SK-N-MC (cell line): ENCODE results near the gene KLK2.

Source experiments
- DNase-seq: peaks from one replicate; pipeline ENCODE4 v3.0.0-alpha.2; 2011; ENCODE audit warnings: low read depth, low spot score
- H3K27ac ChIP-seq: fragments of 200-600 bp; sonication (generic); 2 replicates; pipeline ENCODE4 v1.5.1; 2016; ENCODE audit warnings: mixed run types
- H3K36me3 ChIP-seq: fragments of 200-600 bp; sonication (generic); 2 replicates; pipeline ENCODE4 v1.6.1; 2017; ENCODE audit warnings: antibody characterized with exemption, low read length, mixed read lengths; ENCODE audit not compliant: insufficient read depth
- H3K4me3 ChIP-seq: fragments of 200-600 bp; sonication (generic); 2 replicates; pipeline ENCODE4 v1.5.1; 2016
- H3K9ac ChIP-seq: fragments of 200-600 bp; sonication (generic); 2 replicates; pipeline ENCODE4 v1.8.0; 2017; ENCODE audit warnings: mixed run types, mixed read lengths; ENCODE audit not compliant: insufficient read length
- H3K9me3 ChIP-seq: fragments of 200-600 bp; sonication (generic); 2 replicates; pipeline ENCODE4 v1.6.1; 2017; ENCODE audit warnings: low read depth, mild to moderate bottlenecking, antibody characterized with exemption, low read length, moderate library complexity, mixed read lengths
- EZH2 ChIP-seq: fragments of 200-600 bp; sonication (generic); IDR thresholded peaks from one replicate; pipeline ENCODE4 v1.6.1; 2017; ENCODE audit warnings: antibody characterized with exemption
- FOXP2 ChIP-seq: optimal IDR thresholded peaks from 2 replicates; pipeline ENCODE3; 2011; ENCODE audit warnings: mild to moderate bottlenecking, moderate library complexity; ENCODE audit not compliant: insufficient read depth; ENCODE audit errors: extremely low read length, control extremely low read depth
- POLR2AphosphoS5 ChIP-seq: IDR thresholded peaks from 2 replicates; pipeline ENCODE4 v1.6.1; 2012; ENCODE audit warnings: mild to moderate bottlenecking, low read depth, low read length, borderline replicate concordance

KLK2 gene

GRCh38 chr19:50842130-50842529 is 31.1 kb upstream of the KLK2 start:
- Histone ChIP-seq H3K4me3 (no peak overlapping the region), H3K36me3 (no peaks in the 10 kb centered on the region), H3K9ac (no peak overlapping the region), H3K9me3 (no peaks in the 10 kb centered on the region), H3K27ac (no peak overlapping the region)
- no peak for TF ChIP-seq EZH2
- no peak for TF ChIP-seq FOXP2
- TF ChIP-seq POLR2AphosphoS5 = no peak
- no peak for DNase-seq

- DNase-seq = no peak
- Histone ChIP-seq H3K9me3 (no peaks in the 10 kb centered on the region), H3K4me3 (no peak overlapping the region), H3K9ac (no peak overlapping the region), H3K27ac (no peak overlapping the region), H3K36me3 (no peaks in the 10 kb centered on the region)
- TF ChIP-seq EZH2 = no peak
These were observed 30.0 kb upstream of the KLK2 start for GRCh38 chr19:50843205-50843604.

GRCh38 chr19:50843701-50844221 is 29.5 kb upstream of the KLK2 start:
- Histone ChIP-seq H3K9ac (no peak overlapping the region), H3K9me3 (no peaks in the 10 kb centered on the region), H3K36me3 (no peaks in the 10 kb centered on the region), H3K27ac (no peak overlapping the region), H3K4me3 (no peak overlapping the region)
- no peak for DNase-seq
- TF ChIP-seq EZH2 (no peak), FOXP2 (no peak), POLR2AphosphoS5 (no peak)

DNA sequence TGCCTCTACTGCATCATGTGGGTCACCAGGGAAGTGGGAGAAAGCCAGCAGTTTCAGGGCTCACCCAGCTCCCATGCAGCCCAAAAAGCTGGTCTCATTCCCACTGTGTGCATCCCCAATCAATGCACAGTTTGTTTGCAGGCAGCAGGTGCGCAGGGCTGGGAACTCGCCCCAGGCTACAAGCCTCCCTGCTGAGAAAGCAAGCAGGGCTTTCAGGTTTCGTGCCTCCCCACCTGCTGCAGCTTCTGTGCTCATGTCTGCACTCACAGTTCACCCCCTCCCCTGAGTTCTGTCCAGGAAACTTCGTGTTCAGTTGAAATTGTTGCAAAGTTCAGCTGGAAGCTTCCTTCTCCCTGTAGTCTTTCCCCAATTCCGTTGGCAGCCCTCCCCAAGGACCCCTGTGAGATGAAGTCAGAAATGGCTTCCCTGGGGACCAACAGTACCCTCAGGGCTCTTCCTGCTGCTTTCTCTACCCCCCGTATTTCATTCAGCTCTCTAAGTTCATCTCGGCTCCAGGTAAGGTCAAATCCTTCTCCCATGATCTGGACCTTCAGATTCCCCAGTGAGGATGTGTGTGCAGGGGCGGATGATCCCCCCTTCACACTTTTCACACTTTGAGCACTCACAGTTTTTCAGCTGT is 28.8 kb upstream of the KLK2 start:
- H3K9ac ChIP-seq = no peak overlapping the region
- no peaks in the 10 kb centered on the region for H3K36me3 ChIP-seq
- H3K4me3 ChIP-seq = no peak overlapping the region
- DNase-seq = no peak
- no peak overlapping the region for H3K27ac ChIP-seq
- TF ChIP-seq FOXP2 (no peak), EZH2 (no peak), POLR2AphosphoS5 (no peak)
- no peaks in the 10 kb centered on the region for H3K9me3 ChIP-seq

DNA sequence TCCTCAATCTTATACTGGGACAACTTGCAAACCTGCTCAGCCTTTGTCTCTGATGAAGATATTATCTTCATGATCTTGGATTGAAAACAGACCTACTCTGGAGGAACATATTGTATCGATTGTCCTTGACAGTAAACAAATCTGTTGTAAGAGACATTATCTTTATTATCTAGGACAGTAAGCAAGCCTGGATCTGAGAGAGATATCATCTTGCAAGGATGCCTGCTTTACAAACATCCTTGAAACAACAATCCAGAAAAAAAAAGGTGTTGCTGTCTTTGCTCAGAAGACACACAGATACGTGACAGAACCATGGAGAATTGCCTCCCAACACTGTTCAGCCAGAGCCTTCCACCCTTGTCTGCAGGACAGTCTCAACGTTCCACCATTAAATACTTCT is 22.5 kb upstream of the KLK2 start:
- no peak for DNase-seq
- Histone ChIP-seq H3K9ac (no peak overlapping the region), H3K9me3 (no peaks in the 10 kb centered on the region), H3K36me3 (no peaks in the 10 kb centered on the region), H3K4me3 (no peak overlapping the region), H3K27ac (no peak overlapping the region)
- no peak for TF ChIP-seq POLR2AphosphoS5
- TF ChIP-seq EZH2 = no peak
- TF ChIP-seq FOXP2 = no peak

GRCh38 chr19:50851620-50852019 is 21.6 kb upstream of the KLK2 start:
- Histone ChIP-seq H3K4me3 (no peak overlapping the region), H3K36me3 (no peaks in the 10 kb centered on the region), H3K9ac (no peak overlapping the region), H3K27ac (no peak overlapping the region), H3K9me3 (no peaks in the 10 kb centered on the region)
- TF ChIP-seq POLR2AphosphoS5 = no peak
- no peak for TF ChIP-seq FOXP2
- DNase-seq = no peak

DNA sequence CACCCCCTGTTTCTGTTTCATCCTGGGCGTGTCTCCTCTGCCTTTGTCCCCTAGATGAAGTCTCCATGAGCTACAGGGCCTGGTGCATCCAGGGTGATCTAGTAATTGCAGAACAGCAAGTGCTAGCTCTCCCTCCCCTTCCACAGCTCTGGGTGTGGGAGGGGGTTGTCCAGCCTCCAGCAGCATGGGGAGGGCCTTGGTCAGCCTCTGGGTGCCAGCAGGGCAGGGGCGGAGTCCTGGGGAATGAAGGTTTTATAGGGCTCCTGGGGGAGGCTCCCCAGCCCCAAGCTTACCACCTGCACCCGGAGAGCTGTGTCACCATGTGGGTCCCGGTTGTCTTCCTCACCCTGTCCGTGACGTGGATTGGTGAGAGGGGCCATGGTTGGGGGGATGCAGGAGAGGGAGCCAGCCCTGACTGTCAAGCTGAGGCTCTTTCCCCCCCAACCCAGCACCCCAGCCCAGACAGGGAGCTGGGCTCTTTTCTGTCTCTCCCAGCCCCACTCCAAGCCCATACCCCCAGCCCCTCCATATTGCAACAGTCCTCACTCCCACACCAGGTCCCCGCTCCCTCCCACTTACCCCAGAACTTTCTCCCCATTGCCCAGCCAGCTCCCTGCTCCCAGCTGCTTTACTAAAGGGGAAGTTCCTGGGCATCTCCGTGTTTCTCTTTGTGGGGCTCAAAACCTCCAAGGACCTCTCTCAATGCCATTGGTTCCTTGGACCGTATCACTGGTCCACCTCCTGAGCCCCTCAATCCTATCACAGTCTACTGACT is 18.4 kb upstream of the KLK2 start, which contains the start of gene KLK3:
KLK3 (plus strand) TSS at position 280 of the 775 bp plus-strand sequence; CDS start at position 321, 41 bp downstream.
- no peak within 1 kb of the TSS for H3K27ac ChIP-seq
- no peaks in the 10 kb centered on the region for H3K9me3 ChIP-seq
- H3K36me3 ChIP-seq = no peaks in the 10 kb centered on the region
- no peak for DNase-seq
- no peak within 1 kb of the TSS for H3K9ac ChIP-seq
- H3K4me3 ChIP-seq = no peak within 1 kb of the TSS
- TF ChIP-seq POLR2AphosphoS5 (no peak), EZH2 (no peak), FOXP2 (no peak)

GRCh38 chr19:50857366-50857765 is 15.9 kb upstream of the KLK2 start:
- no peaks in the 10 kb centered on the region for H3K36me3 ChIP-seq
- DNase-seq = no peak
- no peak overlapping the region for H3K9ac ChIP-seq
- no peak overlapping the region for H3K27ac ChIP-seq
- H3K4me3 ChIP-seq = no peak overlapping the region
- TF ChIP-seq POLR2AphosphoS5 (no peak), EZH2 (no peak), FOXP2 (no peak)
- no peaks in the 10 kb centered on the region for H3K9me3 ChIP-seq
